ENCODE measurements around the gene TBX10. TPM values are rescaled to one million over a fixed set of nuclear protein-coding genes. Genes with fewer than 3 reads are reported as not detected.
"Not testable (repeated sequence)": the region's sequence is repeated elsewhere in the genome, so short reads cannot be mapped to it uniquely, and the experiment has no call there.

The TBX10 gene
- total RNA-seq, 1 donor from 2014 or later: 0.14 TPM

DNA sequence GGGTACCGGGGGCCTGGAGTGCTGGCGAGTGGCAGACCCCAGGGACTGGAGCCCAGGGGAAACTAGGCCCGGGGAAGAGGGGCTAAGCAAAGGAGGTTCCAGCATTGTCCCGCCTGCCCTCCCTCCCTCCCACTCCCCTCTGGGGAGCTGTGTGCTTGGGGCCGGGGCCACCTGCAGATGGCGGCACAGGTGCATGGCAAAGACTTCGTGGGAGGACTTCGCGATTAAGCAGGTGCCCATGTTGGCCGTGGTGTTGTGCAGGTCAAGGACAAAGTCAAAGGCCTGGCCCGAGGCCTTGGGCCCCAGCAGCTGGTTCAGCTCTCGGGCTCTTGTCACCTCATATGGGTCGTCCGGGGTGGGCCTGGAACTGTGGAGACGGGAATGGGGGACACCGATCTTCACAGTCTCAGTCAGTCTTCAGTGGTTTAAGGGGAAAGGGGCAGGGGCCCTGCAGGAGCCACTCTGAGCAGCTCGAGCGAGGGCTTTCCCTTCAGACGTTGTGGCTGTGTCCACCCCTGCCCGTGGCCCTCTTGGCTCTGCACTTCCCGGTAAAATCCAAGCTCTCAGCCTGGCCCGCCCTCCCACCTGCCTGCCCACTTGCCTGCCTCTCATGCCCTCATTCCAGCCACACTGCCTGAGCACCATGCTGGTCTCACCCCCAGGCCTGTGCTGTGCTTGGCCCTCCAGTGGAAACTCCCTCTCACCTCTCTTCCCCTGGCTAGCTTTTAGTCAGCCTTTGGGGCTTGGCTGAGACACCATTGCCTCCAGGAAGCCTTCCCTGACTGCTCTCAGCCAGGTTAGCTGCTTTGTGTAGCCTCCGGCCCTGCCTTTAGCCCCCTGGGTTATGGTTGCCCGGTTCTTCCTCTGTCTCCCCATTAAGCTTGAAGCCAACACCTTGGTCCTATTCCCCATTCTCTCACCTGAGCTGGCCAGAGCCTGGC lies 6.2 kb upstream of the TBX10 start:
- no peak for DNase-seq (ENCODE audit: low spot score)

DNA sequence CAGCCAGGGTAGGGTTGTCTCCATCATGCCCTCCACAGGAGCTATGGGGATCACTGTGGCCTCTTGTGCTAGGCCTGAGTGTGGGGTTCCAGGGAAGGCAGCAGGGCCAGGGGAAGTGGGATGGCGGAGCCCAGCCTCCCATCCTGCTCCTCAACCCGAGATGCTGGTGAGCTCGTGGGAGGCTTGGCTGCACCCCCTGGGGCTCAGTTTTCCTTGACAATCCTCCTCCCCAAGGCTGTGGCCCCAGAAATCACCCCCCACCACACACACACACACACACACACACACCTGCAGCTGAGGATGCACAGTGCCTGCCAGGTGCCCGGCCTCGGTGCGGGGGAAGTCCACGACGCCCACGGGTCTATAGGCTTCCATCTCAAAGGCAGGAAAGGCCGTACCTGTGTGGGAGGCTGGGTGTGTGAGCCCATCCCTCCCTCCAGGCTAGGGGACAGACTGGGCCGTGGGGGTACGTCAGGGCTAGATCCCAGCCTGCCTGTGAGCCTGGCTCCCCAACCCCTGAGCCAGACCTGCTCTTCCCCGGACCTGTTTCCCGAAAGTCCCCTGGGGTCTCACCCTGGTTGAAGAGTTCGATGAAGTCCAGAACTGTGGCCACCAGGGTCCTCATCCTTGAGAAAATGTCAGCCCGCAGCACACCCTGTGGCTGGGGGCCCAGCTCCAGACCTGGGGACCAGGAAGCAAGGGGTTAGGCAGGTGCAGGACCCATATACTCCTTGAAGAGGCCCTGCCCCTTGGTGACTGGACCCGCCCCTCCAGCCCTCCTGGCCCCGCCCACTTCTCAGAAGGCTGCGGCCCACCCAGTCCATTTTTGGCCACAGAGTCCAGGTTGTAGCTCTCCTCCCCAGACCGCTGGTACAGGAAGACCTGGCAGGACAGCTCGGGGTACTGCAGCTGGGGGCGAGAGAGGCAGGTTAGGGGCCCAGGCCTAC lies 5.2 kb upstream of the TBX10 start:
- DNase-seq (ENCODE audit: low spot score): no peak

DNA sequence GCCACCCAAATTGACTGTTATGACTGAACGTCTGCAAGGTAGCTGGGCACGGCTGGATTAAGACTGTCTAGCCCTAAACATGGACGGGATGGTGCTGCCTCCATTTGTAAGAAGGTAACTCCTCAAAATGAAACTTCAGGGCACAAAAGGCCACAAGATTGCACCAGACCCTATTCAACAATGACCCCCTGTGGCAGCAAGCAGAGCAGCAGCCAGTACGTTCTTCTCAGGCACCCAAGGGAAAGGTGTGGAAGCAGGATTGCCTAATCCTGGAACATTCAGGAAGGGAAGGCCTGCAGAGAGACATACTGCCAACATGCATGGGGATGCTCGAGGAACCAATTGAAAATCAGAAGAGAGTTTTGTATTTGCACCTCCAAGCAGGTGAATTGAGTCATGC lies 4.5 kb upstream of the TBX10 start:
- no peak for DNase-seq (ENCODE audit: low spot score)

DNA sequence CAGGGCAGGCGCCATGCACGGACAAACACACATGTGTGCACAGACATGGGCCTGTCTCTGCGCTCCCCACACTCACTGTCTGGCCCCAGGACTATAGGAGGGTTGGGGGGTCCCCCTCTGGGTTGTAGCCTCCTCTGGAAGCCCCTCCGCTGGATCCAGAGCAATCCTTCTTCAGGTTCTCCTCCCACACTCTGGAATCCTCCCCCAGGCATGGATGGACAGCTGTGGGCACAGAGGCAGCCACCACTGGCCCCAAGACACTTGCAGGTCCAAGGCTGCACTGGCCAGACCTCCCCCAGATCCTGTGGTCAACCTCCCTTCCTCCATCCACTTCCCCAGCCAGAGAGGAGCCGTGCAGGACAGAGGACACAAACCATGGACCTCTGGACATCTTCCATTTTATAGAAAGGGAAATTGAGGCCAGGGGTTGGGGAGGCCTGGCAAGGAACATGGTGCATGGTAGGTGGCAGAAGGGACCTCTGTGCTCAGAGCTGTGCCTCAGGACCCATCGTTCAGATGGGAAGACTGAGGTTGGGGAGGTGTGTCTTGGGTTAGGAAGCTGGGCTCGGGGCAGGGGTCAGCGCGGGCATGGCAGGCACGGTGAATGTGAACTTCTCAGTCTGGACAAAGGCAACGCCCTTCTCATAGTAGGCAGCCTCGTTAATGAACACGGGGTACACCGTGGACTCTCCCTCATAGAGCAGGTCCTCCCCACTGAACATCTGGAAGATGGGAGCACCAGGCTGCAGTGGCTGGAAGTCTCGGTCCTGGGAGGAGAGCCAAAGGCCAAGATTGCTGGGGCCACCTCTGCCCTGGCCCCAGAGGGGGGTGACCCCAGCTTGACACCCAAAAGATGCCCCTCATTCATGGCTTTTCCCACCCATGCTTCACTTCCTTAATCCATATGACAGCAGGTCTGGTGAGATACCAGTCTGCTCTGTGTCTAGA lies 2.9 kb upstream of the TBX10 start:
- no peak for DNase-seq (ENCODE audit: low spot score)

DNA sequence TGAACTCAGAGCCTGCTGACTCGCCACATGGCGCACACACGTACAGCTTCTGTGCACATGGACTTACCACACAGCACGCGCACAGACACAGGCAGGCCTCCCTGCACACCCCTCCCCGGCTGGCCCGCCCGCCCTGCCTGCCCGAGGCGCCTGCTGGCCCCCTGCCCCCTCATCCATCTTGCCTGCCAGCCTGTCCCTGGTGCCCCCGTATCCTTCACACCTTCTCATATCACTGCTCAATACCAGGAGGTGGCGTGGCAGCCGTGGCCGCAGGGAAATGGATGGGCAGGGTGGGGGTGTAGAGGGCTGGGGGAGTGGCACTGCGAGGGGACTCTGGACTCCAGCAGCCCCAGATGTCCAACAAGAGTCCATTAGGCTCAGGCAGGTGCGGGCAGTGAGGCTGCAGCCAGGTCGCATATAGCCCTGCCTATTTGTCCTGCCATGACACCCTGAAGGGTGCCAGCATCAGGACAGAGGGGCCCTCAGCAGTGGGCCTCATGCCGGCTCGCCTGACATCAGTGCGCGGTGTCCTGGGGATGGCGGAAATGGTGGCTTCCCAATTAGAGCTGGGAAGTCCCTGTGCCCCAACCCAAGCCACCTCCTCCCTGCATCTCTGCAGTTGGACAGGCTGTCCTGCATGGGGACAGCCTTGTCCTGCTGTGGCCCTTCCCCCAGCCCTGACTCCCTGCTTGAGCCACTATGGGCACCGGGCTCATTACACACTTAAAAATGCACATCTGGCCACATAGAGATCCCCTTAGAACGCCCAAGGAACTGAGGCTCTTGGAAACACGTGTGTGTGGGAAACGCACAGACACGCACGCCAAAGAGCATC lies 2.0 kb upstream of the TBX10 start:
- DNase-seq (ENCODE audit: low spot score): no peak

DNA sequence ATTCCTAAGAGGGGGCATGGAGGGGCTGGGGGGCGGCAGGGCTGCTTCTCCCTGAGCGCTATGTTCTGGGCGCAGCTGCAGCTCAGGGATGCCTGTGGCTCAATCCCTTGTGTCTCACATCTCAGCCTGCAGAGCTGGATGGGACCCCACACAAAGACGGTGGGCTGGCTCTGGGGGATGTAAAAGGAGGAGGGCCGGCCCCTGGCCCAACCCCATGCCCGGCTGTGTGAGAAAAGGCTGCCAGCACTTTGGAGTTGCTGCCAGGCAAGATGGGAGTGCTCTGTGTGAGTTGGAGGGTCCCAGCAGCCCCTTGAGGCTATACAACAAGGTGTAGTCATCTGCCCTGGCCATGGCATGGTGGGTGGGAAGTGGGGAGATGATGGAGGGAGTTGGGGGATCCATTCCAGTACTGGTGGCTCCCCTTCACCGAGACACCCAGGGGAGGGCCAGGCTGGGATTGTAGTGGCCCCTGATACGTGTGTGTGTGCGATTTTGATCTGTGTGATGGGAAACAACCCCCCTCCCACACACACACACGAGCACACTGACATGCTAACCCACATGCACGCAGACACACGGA lies 1.3 kb upstream of the TBX10 start:
- no peak for DNase-seq (ENCODE audit: low spot score)

DNA sequence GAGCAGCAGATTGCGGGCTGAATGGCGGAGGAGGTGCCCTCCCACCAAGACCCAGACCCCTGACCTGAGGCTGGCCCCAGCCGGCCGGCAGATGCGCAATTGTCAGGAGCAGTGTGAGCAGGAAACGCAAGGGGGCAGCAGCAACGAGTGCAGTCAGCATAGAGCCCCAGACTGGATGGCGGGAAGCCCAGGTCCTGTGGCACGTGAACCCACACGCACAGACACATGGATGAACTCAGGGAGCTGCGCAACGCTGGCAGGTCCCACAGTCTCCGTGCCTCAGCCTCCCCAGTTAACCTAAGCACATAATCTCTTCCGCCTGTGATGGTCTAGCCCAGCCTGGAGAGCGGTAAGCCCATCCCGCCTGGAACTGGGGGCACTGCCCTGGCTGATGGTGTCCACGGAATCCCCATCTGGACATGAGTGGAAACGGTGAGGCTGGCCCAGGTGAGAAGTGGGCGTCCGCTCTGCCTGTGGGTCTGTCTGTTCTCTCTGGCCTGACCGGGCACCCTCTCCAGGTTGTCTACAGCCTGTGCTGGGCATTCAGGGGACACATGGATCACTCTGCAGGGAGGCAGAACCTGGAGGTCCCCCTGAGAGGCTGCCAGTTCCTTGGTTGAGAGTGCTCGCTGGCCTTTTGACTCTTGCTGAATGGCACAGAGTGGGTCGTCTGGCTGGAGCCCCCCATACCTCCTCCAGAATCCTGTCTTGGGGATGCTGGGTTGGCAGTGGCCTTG lies 626 bp upstream of the TBX10 start:
- peak; percentile 58 for DNase-seq (ENCODE audit: low spot score)

DNA sequence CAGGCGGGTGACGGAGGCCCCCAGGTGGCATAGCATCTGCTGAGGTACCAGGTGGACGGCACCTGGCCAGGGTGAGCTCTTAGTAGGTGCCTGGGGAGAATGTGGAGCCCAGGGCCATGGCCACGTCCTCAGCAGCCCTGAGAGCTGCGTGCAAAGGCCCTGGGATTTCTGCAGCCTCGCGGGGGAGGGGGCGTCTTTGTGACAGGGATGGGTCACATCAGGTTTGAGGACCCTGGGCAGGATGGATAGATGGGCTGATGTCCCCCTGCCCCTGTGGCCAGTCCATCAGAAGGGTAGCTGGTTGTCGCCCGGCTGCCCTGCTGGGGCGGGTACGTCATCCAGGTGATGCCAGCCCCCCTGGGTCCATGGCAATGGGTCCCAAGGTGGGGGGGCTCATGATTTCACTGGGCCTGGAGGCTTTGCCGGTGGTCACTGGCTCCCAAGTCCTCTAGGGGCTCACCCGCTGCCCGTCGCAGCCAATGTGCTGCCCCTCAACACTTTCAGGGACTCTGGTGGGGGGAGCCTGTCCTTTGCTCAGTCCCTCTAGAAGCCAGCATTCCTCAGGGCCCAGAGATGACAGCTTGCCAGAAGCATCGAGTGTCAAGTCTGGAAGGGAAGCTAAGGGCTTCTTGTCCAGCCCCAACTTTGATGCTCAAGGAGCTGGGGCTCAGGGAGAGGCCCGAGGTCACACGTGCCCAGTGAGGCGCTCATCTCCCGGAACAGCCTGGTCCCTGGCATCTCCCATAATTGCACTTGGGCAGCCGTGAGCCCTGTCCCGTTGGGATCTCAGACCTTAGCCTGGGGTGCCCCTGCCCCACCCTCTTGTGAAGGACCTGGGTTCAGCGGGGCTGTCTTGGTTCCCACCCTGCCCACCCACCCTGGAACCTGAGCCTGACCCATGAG lies 777 bp downstream of the TBX10 start:
- no peak for DNase-seq (ENCODE audit: low spot score)

DNA sequence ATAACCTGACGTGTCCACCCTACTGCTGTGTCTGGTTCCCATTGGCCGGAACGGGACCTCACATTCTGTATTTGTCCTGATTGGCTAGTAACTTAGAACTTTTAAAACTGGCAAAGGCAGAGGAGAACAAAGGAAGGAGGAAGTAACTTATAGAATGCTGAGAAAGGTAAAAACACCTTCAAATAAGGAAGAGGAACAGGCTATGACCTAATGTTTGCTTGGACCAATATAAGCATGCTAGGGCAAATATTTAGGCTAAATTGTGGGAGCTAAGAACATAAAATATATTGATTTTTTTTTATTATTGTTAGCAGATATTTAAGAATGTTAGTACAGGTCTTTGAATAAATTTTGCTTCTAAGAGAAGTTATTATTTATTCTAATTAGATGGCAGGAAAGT lies 2.1 kb downstream of the TBX10 start:
- DNase-seq (ENCODE audit: low spot score): not testable (repeated sequence)

DNA sequence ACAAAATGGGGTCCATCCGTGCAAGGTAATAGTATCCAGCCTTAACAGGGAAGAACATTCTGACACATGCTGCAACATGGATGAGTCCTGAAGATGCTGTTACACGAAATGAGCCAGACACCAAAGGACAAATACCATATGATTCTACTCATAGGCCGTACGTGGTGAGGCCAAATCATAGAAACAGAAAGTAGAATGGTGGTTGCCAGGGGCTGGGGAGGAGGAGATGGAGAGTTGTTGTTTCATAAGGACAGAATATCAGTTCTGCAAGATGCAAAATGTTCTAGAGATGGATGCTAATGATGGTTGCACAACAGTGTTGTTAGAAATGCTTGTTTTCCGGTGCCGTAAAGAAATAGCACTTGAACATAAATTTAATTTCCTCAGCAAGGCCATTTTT lies 2.6 kb downstream of the TBX10 start:
- DNase-seq (ENCODE audit: low spot score): no peak

DNA sequence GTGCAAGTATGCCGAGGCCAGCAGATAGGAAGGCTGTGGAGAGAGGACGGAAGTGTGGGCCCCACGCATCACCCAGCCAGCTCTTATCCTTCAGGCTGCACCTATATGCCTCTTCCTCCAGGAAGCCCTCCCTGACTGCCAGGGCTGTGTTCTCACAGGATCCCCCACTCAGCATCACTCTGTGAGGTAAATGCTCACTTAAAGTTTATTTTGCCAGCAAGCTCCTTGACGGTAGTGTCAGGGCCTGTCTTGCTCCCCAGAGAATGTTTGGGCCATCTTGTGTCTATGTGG lies 4.4 kb downstream of the TBX10 start:
- no peak for DNase-seq (ENCODE audit: low spot score)

DNA sequence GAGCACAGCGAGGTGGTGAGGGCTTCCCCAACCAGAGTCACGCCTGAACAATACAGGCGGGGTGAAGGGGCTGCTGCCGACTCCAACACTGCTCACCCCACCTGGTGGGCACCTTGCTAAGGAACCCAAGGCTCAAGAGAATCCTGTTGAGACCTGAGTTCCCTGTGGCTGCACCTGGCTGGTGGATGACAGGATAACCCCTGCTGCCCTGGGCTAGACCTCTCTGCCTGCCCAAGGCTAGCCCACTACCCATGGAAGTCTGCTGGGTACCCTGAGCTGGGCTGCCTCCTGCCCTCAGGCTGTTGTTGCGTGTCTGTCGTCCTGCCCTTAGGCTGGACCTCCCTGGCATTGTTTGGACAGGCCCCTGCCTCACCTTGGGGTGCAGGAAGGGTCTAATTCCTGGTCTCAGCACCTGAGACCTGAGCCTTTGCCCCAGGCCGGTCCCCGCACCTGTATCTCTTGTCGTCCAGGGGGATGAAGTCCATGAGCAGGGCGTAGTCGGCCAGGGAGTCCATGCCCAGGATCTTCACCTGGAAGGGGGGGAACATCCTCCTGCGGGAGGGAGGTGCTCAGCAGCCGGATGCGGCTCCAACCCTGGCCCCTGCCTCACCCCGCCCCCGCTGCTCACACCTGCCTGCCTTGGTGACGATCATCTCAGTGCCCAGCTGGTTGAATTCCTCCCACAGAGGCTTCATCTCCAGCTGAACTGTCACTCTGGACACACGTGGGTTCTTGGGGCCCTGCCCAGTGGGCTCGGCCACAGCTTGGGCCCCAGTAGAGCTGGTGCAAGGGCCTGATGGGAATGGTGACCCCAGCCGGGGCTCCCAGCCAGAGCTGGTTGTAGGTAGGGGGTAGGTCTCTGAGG lies 5.0 kb downstream of the TBX10 start:
- no peak for DNase-seq (ENCODE audit: low spot score)

DNA sequence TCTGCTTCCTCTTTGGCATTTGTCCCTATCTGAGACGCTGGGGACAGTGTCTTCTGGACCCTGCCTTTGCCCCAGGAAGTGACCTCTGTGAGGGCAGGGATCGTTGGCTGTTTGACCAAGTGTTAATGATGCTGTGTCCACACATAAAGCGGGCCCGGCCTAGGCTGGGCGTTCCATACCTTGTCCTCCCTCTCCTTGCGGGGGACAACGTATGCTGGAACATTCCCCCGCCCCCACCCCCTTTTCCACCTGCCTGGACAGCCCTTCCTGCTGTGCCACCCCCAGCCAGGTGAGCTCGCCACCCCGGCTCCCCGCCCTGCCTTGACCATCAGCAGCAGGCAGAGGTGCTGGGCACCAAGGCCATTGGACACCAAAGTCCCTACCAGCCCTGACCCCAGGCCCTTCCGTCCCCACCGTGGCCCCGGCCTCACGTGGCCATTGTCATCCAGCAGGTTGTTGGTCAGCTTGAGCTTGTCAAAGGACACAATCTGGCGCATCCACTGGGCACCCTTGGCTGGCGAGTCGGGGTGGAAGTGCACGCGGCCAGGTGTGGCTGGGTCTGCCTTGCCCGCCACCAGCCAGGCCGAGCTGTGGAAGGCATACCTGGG lies 5.7 kb downstream of the TBX10 start:
- no peak for DNase-seq (ENCODE audit: low spot score)

DNA sequence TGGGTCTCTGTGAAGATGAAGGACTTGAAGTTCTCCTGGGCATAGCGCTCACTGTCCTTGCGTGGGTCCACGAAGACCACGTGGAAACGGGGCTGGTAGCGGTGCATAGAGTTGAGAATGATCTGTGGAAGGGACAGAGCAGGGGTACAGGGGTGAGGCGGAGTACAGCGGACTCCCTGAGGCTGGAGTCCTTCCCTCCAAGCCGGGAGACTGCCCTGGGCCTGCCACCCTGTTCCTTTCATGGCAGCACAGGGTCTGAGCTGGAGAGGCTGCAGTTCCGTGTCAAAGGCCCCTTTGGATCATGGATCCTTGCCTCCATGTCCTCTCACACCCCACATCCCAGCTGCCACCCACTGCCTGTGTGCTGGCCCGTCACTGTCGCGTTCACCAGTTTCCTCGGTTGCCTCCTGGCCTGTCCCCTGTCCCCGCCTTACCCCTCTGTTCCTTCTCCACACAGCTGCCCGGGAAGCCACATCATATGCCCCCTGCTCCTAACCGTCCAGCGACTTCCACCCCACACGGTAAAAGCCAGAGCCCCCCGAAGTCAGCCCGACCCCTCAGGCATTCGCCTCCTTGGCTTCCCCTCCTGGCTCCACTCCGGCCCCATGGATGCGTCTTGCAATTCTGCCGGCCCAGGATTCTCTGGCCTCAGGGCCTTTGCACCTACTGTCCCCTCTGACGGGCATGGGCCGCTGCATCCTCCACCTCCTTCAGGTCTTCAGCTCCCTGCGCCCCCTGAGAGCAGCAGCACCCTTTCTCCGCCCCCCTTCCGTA lies 6.4 kb downstream of the TBX10 start:
- no peak for DNase-seq (ENCODE audit: low spot score)

DNA sequence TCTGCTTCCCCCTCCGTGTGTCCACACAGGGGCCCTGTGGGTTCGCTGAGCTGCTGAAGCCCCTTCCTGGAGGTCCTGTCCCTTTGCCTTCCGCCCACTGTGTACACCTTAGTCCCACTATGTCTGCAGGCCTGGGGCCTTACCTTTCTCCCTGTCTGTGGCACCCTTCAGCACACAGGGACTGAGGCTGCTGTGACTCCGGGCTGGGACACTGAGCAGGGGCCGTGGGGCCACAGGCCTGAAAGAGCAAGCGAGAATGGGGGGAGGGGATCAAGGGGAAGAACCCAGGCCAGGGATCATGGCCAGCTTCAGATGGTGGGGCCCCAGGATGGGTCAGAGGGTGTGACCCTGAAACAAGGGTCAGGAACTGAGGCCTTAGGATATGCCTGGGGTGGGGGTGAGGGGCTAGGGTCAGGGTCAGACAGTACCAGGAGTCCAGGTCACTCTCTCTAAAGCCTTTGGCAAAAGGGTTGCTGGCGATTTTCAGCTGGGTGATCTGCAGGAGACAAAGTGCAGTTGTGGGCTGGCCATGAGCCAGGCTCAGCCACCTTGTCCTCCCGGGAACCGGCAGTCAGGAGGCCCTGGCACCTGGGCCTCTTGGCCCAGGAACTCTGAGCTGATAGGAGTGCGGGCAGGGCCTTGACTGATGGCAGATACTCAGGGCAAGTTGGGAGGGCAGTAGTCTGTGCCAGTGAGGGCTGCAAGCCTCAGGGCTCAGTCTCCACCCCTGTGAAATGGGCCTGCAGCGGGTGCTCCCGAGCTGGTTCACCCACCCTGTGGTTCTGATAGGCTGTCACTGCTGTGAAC lies 7.2 kb downstream of the TBX10 start:
- peak; percentile 63 for DNase-seq (ENCODE audit: low spot score)

DNA sequence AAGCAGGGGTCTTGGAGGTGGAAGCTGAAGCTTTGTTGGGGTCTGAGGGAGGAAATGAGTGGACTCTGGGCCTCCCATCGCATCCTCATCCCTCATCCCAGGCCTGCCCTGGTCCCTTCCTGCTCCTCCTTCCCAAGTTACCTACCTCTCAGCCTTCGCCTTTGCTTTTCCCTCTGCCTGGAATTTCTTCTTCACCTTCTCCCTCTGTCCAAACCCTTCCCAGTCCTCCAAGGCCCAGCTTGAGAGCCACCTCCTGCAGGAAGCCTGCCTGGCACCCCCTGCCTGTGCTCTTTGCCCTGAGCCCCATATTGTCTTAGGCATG lies 7.7 kb downstream of the TBX10 start:
- DNase-seq (ENCODE audit: low spot score): no peak
